Hepatocyte (in vitro differentiated cells): Measurements from ENCODE around the gene ZNF546.

Experiments
- EZH2 ChIP-seq: fragments of 200-600 bp; sonication (generic); IDR thresholded peaks from 2 replicates; pipeline ENCODE4 v1.6.1; 2016; ENCODE audit warnings: antibody characterized with exemption, mild to moderate bottlenecking, borderline replicate concordance
- TF ChIP-seq, protein P1 (sequence below): fragments of 200-600 bp; sonication (generic); IDR thresholded peaks from 2 replicates; pipeline ENCODE4 v1.5.1; 2016; ENCODE audit warnings: antibody characterized with exemption, mild to moderate bottlenecking; ENCODE audit not compliant: poor library complexity

DNA sequence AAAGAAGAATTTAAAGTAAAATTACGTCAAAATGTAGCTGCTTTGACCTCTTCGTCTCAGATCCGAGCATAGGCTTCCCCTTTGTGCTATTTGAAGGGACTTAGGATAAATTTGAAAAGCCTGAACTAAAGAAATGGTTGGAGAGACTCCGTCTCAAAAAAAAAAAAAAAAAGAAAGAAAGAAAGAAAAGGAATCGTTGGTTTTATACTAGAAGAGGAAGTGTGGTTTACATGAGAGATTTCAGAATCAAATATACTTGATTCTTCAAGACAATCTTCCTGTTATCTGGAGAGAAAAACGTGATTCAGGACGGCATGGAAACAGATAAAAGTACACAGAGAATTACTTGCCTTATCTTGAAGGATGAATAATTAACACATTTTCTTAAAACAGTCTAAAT lies 59.6 kb downstream of the ZNF546 start:
- TF ChIP-seq, protein P1, sequence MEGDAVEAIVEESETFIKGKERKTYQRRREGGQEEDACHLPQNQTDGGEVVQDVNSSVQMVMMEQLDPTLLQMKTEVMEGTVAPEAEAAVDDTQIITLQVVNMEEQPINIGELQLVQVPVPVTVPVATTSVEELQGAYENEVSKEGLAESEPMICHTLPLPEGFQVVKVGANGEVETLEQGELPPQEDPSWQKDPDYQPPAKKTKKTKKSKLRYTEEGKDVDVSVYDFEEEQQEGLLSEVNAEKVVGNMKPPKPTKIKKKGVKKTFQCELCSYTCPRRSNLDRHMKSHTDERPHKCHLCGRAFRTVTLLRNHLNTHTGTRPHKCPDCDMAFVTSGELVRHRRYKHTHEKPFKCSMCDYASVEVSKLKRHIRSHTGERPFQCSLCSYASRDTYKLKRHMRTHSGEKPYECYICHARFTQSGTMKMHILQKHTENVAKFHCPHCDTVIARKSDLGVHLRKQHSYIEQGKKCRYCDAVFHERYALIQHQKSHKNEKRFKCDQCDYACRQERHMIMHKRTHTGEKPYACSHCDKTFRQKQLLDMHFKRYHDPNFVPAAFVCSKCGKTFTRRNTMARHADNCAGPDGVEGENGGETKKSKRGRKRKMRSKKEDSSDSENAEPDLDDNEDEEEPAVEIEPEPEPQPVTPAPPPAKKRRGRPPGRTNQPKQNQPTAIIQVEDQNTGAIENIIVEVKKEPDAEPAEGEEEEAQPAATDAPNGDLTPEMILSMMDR: no peak
- no peak for TF ChIP-seq EZH2
